SK-N-SH (cell line): ENCODE data around the gene KIAA0513.

ENCODE experiments used
- CTCF ChIP-seq: fragments of 200-600 bp; sonication (generic); IDR thresholded peaks from 2 replicates; pipeline ENCODE4 v1.6.1; 2017; ENCODE audit warnings: antibody characterized with exemption, mild to moderate bottlenecking, moderate library complexity
- GABPA ChIP-seq: IDR thresholded peaks from 2 replicates; pipeline ENCODE4 v1.4.0; 2012; ENCODE audit warnings: low read depth, mild to moderate bottlenecking
- GATA2 ChIP-seq: sonication (generic); formaldehyde crosslinking; IDR thresholded peaks from 2 replicates; pipeline ENCODE4 v1.5.0; 2020; ENCODE audit warnings: mild to moderate bottlenecking, missing genetic modification reagents
- MAX ChIP-seq: IDR thresholded peaks from 2 replicates; pipeline ENCODE4 v1.4.0; 2012; ENCODE audit warnings: low read depth
- MEF2A ChIP-seq: IDR thresholded peaks from 2 replicates; pipeline ENCODE4 v1.4.0; 2012; ENCODE audit warnings: low read depth, borderline replicate concordance
- POLR2AphosphoS5 ChIP-seq: IDR thresholded peaks from 2 replicates; pipeline ENCODE4 v1.6.1; 2012; ENCODE audit warnings: low read depth, low read length
- REST ChIP-seq: IDR thresholded peaks from 2 replicates; pipeline ENCODE4 v1.6.1; 2012; ENCODE audit warnings: mild to moderate bottlenecking, low read depth, low read length, moderate library complexity
- RXRA ChIP-seq: IDR thresholded peaks from 2 replicates; pipeline ENCODE4 v1.4.0; 2012; ENCODE audit warnings: low read depth, mild to moderate bottlenecking, borderline replicate concordance
- TAF1 ChIP-seq: IDR thresholded peaks from 2 replicates; pipeline ENCODE4 v1.6.1; 2012; ENCODE audit warnings: low read depth, mild to moderate bottlenecking, low read length, moderate library complexity, borderline replicate concordance
- USF1 ChIP-seq: IDR thresholded peaks from 2 replicates; pipeline ENCODE4 v1.4.0; 2012; ENCODE audit warnings: low read depth, borderline replicate concordance

GRCh38 chr16:85091522-85091910 is 63.9 kb downstream of the KIAA0513 start:
- TF ChIP-seq CTCF: no peak
- TF ChIP-seq MAX: no peak
- no peak for TF ChIP-seq REST
- TF ChIP-seq TAF1: no peak
- no peak for TF ChIP-seq GATA2
- no peak for TF ChIP-seq USF1
- no peak for TF ChIP-seq RXRA
- TF ChIP-seq POLR2AphosphoS5: no peak
- TF ChIP-seq GABPA: no peak
- no peak for TF ChIP-seq MEF2A
